K562 (cell line): ENCODE results near the gene TYW3. TPM values are rescaled to one million over a fixed set of nuclear protein-coding genes. Genes with fewer than 3 reads are reported as not detected.
A peak's percentile ranks its signal among the peaks of the same experiment; 100 is the strongest.
"Not testable (repeated sequence)": the region's sequence is repeated elsewhere in the genome, so short reads cannot be mapped to it uniquely, and the experiment has no call there.

ENCODE experiments used
- ATAC-seq: fragments of 200-7000 bp; cut with Tn5 transposase; 3 replicates; pipeline ENCODE4 v1.9.1; 2020; ENCODE audit warnings: moderate library complexity
- BruUV-seq: library from RNA; stranded (reverse); fragments of 400-500 nt; replicated peaks from 2 replicates; lab custom pipeline; 2021; lab: Mats Ljungman, UMichigan
- CTCF ChIA-PET: fragments of 300-600 bp; formaldehyde crosslinking; extraction: SDS; loops from one replicate; lab custom pipeline; 2021; ENCODE audit warnings: low intra/inter-chr PET ratio; lab: Yijun Ruan, JAX
- POLR2A ChIA-PET: fragments of 300-600, 350-650 bp; sonication (Branson Sonifier 250); formaldehyde crosslinking; extraction: SDS; loops from one replicate; lab custom pipeline; 2021; ENCODE audit warnings: antibody characterized with exemption, inconsistent platforms; lab: Yijun Ruan, JAX
- DNase-seq, 4 experiments: peaks; one replicate each; pipeline versions ENCODE4 v3.0.0 to v3.0.0-alpha.2; 2011 to 2018; ENCODE audit warnings: low spot score in 3 of 4, mixed read lengths in 3 of 4; ENCODE audit errors: extremely low read depth in 1 of 4
- FAIRE-seq: peaks from 2 replicates; lab custom pipeline; 2011; peaks lifted over from hg19 to GRCh38; lab: Jason Lieb, UNC
- H2AFZ ChIP-seq: 2 replicates; pipeline ENCODE4 v1.6.0; 2011; ENCODE audit warnings: low read depth, low read length, control low read depth, inconsistent platforms
- H3K27ac ChIP-seq: fragments of 200-600 bp; 3 replicates; pipeline ENCODE4 v1.8.0; 2011; ENCODE audit warnings: low read depth, mild to moderate bottlenecking, control low read depth, inconsistent platforms, low read length, moderate library complexity, mixed read lengths; ENCODE audit errors: extremely low read depth
- H3K27me3 ChIP-seq, 2 experiments: fragments of 300-600 bp in 1 of 2; 2 replicates in 1 of 2; 3 replicates in 1 of 2; pipeline versions ENCODE4 v1.6.0 to v1.8.0; 2011; ENCODE audit warnings: inconsistent platforms in 2 of 2, low read length in 2 of 2, mild to moderate bottlenecking in 1 of 2, mixed read lengths in 1 of 2, moderate library complexity in 1 of 2; ENCODE audit not compliant: control insufficient read depth in 2 of 2, insufficient read depth in 2 of 2
- H3K36me3 ChIP-seq: fragments of 300-600 bp; 3 replicates; pipeline ENCODE4 v1.8.0; 2011; ENCODE audit warnings: mild to moderate bottlenecking, low read length, inconsistent platforms; ENCODE audit not compliant: control insufficient read depth, insufficient read depth
- H3K4me1 ChIP-seq, 2 experiments: fragments of 200-600 bp in 1 of 2; replicated peaks in 1 of 2; 2 replicates in 1 of 2; 3 replicates in 1 of 2; pipeline versions ENCODE4 v1.5.1 to v1.8.0; 2011; ENCODE audit warnings: inconsistent platforms in 2 of 2, low read length in 2 of 2, mild to moderate bottlenecking in 1 of 2, mixed read lengths in 1 of 2, moderate library complexity in 1 of 2; ENCODE audit not compliant: control insufficient read depth in 2 of 2, insufficient read depth in 2 of 2
- H3K4me2 ChIP-seq: 2 replicates; pipeline ENCODE4 v1.6.1; 2011; ENCODE audit warnings: low read length, control low read depth, inconsistent platforms, mixed read lengths; ENCODE audit not compliant: insufficient read depth
- H3K4me3 ChIP-seq: fragments of 200-600 bp; sonication (generic), shearing (Covaris generic); 2 replicates; pipeline ENCODE4 v1.5.1; 2016; ENCODE audit warnings: control low read depth, inconsistent platforms
- H3K79me2 ChIP-seq: fragments of 200-600 bp; 3 replicates; pipeline ENCODE4 v1.8.0; 2011; ENCODE audit warnings: low read length, inconsistent platforms; ENCODE audit not compliant: control insufficient read depth, insufficient read depth
- H3K9ac ChIP-seq, 2 experiments: 2 replicates each; pipeline versions ENCODE4 v1.6.0 to v1.6.1; 2011; ENCODE audit warnings: low read depth in 2 of 2, low read length in 2 of 2, control low read depth in 1 of 2, inconsistent platforms in 1 of 2, mild to moderate bottlenecking in 1 of 2, mixed read lengths in 1 of 2; ENCODE audit not compliant: insufficient read depth in 1 of 2
- H3K9me1 ChIP-seq: one replicate; pipeline ENCODE4 v1.6.0; 2011; ENCODE audit warnings: inconsistent platforms, mild to moderate bottlenecking, low read length, moderate library complexity; ENCODE audit not compliant: control insufficient read depth, insufficient read depth
- H3K9me3 ChIP-seq: replicated peaks from 2 replicates; pipeline ENCODE4 v1.5.1; 2011; ENCODE audit warnings: low read depth, low read length, inconsistent platforms; ENCODE audit not compliant: control insufficient read depth, insufficient read depth
- H4K20me1 ChIP-seq: replicated peaks from 2 replicates; pipeline ENCODE4 v1.6.1; 2011; ENCODE audit warnings: low read length, inconsistent platforms, mixed read lengths; ENCODE audit not compliant: control insufficient read depth, insufficient read depth
- ASH1L ChIP-seq: fragments of 450-650 bp; IDR thresholded peaks from 2 replicates; pipeline ENCODE4 v1.6.1; 2018; ENCODE audit warnings: borderline replicate concordance, mild to moderate bottlenecking, low read depth; ENCODE audit not compliant: partially characterized antibody
- KDM5B ChIP-seq: fragments of 200-600 bp; sonication (generic); IDR thresholded peaks from 2 replicates; pipeline ENCODE4 v1.6.1; 2012; ENCODE audit warnings: low read depth, mild to moderate bottlenecking, moderate library complexity, low read length, control low read depth, inconsistent platforms; ENCODE audit not compliant: insufficient replicate concordance
- MBD2 ChIP-seq: sonication (generic); IDR thresholded peaks from 2 replicates; pipeline ENCODE4 v1.6.1; 2016; ENCODE audit warnings: low read depth, borderline replicate concordance
- NELFE ChIP-seq: IDR thresholded peaks from 2 replicates; pipeline ENCODE4 v1.6.1; 2011; ENCODE audit warnings: mild to moderate bottlenecking; ENCODE audit not compliant: insufficient read depth, insufficient read length
- NFYB ChIP-seq: IDR thresholded peaks from 2 replicates; pipeline ENCODE4 v1.6.1; 2011; ENCODE audit warnings: mild to moderate bottlenecking, moderate library complexity; ENCODE audit not compliant: insufficient read length; ENCODE audit errors: extremely low read depth
- PRPF4 ChIP-seq: fragments of 200-400 bp; formaldehyde crosslinking; IDR thresholded peaks from one replicate; pipeline ENCODE4 v1.6.1; 2017; ENCODE audit warnings: low read length, low read depth, mild to moderate bottlenecking; ENCODE audit not compliant: insufficient read depth, poor library complexity, severe bottlenecking
- RBM25 ChIP-seq: fragments of 200-400 bp; formaldehyde crosslinking; IDR thresholded peaks from 2 replicates; pipeline ENCODE4 v1.6.1; 2018; ENCODE audit warnings: low read length, low read depth, moderate library complexity; ENCODE audit not compliant: severe bottlenecking
- ZNF75A ChIP-seq: fragments of 450-650 bp; formaldehyde crosslinking; IDR thresholded peaks from 2 replicates; pipeline ENCODE4 v1.4.0; 2020; ENCODE audit warnings: mild to moderate bottlenecking
- WGBS: fragments of 100-300 bp; shearing (Covaris generic); methylation state at CpG from one replicate; pipeline ENCODE4 v1.1.6; 2016; ENCODE audit warnings: low coverage, mixed read lengths; ENCODE audit not compliant: insufficient coverage; ENCODE audit errors: missing lambda C conversion rate; 5-methylcytosine and 5-hydroxymethylcytosine counted together
- in situ Hi-C: fragments of 300-500 bp; cut with MboI; formaldehyde crosslinking; loops from 4 replicates; pipeline ENCODE4 v1.15.0; 2018; ENCODE audit warnings: inconsistent platforms, mixed read lengths
- intact Hi-C: fragments of 100-400 bp; cut with micrococcal nuclease; formaldehyde crosslinking; loops from 2 replicates; pipeline ENCODE4 v1.14.2; 2022
- polyA plus RNA-seq, 8 experiments: library from polyadenylated mRNA; depleted of rRNA in 4 of 8; stranded (reverse) in 5 of 8; unstranded in 3 of 8; fragments of >200 nt; fragmentation: Nextera tagmentation in 2 of 8; fragmentation: Illumina TruSeq in 1 of 8; extraction: Ambion mirVana in 2 of 8; extraction: Trizol in 1 of 8; gene quantifications; 2 replicates each; pipeline versions ENCODE4 v1.2.1 to v1.2.3, GENCODE V29; 2011 to 2014; ENCODE audit warnings: inconsistent platforms in 1 of 8, missing spikeins in 1 of 8
- total RNA-seq, 7 experiments: library from RNA; depleted of rRNA in 6 of 7; stranded (reverse); fragments of >200 nt in 6 of 7; fragmentation: Illumina TruSeq in 2 of 7; extraction: Trizol in 2 of 7; gene quantifications; 2 replicates each; pipeline versions ENCODE4 v1.2.1 to v1.2.3, GENCODE V29; 2011 to 2021; ENCODE audit warnings: low replicate concordance in 1 of 7

The TYW3 gene
- total and polyA plus RNA-seq, 9 of the 15 experiments (the other 6 are each of a cell fraction or from before 2014, with no cell fraction given): 22.0 to 54.0 (median 41.1) TPM

GRCh38 chr1:74745247-74745646 is 12.3 kb downstream of the TYW3 start:
- H2AFZ ChIP-seq, in situ Hi-C loops, DNase-seq, FAIRE-seq, H3K4me1 ChIP-seq, H3K9me1 ChIP-seq, H3K79me2 ChIP-seq, H3K4me2 ChIP-seq, BruUV-seq, H4K20me1 ChIP-seq, H3K9me3 ChIP-seq, H3K27me3 ChIP-seq, ATAC-seq, H3K4me3 ChIP-seq, CTCF ChIA-PET, H3K9ac ChIP-seq, H3K27ac ChIP-seq, intact Hi-C loops: not testable (repeated sequence)
- POLR2A ChIA-PET: interaction anchor here (0.8 kb wide), 1 partner anchor 13 kb away, joined by 3 read pairs; the partner anchor contains the start of genes CRYZ and TYW3
- 91% methylated on average over 6 of the region's 6 CpGs for WGBS
- TF ChIP-seq RBM25 (peak; percentile 45), MBD2 (peak; percentile 34; the same call in 1 of the 2 replicates), NFYB (peak; percentile 73), ASH1L (peak; percentile 63)
- peaks cover 74% of the 10 kb centered on the region; the same call in 2 of the 3 replicates for H3K36me3 ChIP-seq

- in situ Hi-C loops: no loop called here
- Histone ChIP-seq H3K27me3 (no peaks in the 10 kb centered on the region), H3K4me1 (no peaks in the 10 kb centered on the region), H3K4me3 (no peak overlapping the region), H2AFZ (no peak overlapping the region), H3K27ac (no peak overlapping the region), H3K79me2 (no peaks in the 10 kb centered on the region), H4K20me1 (no peaks in the 10 kb centered on the region), H3K9me3 (peaks cover 4% of the 10 kb centered on the region; the same call in 1 of the 2 replicates), H3K4me2 (no peak overlapping the region), H3K36me3 (peaks cover 67% of the 10 kb centered on the region; the same call in 2 of the 3 replicates), H3K9ac (no peak overlapping the region), H3K9me1 (no peaks in the 10 kb centered on the region)
- BruUV-seq: no TSS peak
- ChIA-PET POLR2A (interaction anchor here (1.4 kb wide), 1 partner anchor 15 kb away, joined by 4 read pairs; no protein-coding TSS in a partner anchor), CTCF (interaction anchor here (0.6 kb wide), 1 partner anchor 11 kb away, joined by 3 read pairs; no protein-coding TSS in a partner anchor)
- 86% methylated on average over 1 of the region's 1 CpG for WGBS
- intact Hi-C loops: no loop called here
- ATAC-seq: no peak
- DNase-seq: no peak
- no peak for FAIRE-seq
- TF ChIP-seq NELFE (no peak), PRPF4 (no peak), ZNF75A (CRISPR knock-in tag) (no peak), KDM5B (no peak)
Measured at GRCh38 chr1:74748960-74749359, 16.0 kb downstream of the TYW3 start.
